KMS-11 (cell line): Measurements from ENCODE around the gene BEND4.
A peak's percentile ranks its signal among the peaks of the same experiment; 100 is the strongest.

Source experiments
- H2AFZ ChIP-seq: fragments of 200-600 bp; sonication (generic); 2 replicates; pipeline ENCODE4 v1.6.1; 2016; ENCODE audit warnings: antibody characterized with exemption, mixed run types, low read depth
- H3K27ac ChIP-seq: fragments of 200-600 bp; sonication (generic); 2 replicates; pipeline ENCODE4 v1.6.1; 2016; ENCODE audit warnings: mild to moderate bottlenecking, mixed run types
- H3K27me3 ChIP-seq: fragments of 200-600 bp; sonication (generic); 2 replicates; pipeline ENCODE4 v1.6.1; 2017; ENCODE audit warnings: mild to moderate bottlenecking, low read depth, mixed run types, moderate library complexity; ENCODE audit not compliant: insufficient read depth
- H3K36me3 ChIP-seq: fragments of 200-600 bp; sonication (generic); 2 replicates; pipeline ENCODE4 v1.6.1; 2017; ENCODE audit warnings: mild to moderate bottlenecking, mixed run types; ENCODE audit not compliant: insufficient read depth
- H3K4me1 ChIP-seq: fragments of 200-600 bp; sonication (generic); 2 replicates; pipeline ENCODE4 v1.6.1; 2016; ENCODE audit warnings: mild to moderate bottlenecking, low read depth, mixed run types; ENCODE audit not compliant: poor library complexity, severe bottlenecking
- H3K4me2 ChIP-seq: fragments of 200-600 bp; sonication (generic); 2 replicates; pipeline ENCODE4 v1.7.0; 2016; ENCODE audit warnings: mild to moderate bottlenecking, mixed run types
- H3K4me3 ChIP-seq: fragments of 200-600 bp; sonication (generic); IDR thresholded peaks from 2 replicates; pipeline ENCODE4 v1.6.1; 2017; ENCODE audit warnings: low read depth, low read length, mixed read lengths; ENCODE audit not compliant: insufficient read depth
- H3K79me2 ChIP-seq: fragments of 200-600 bp; sonication (generic); 2 replicates; pipeline ENCODE4 v1.6.1; 2016; ENCODE audit warnings: low read depth, mixed run types; ENCODE audit not compliant: insufficient read depth
- H3K9ac ChIP-seq: fragments of 200-600 bp; sonication (generic); 2 replicates; pipeline ENCODE4 v1.6.1; 2016; ENCODE audit warnings: mild to moderate bottlenecking, mixed run types
- H4K20me1 ChIP-seq: fragments of 200-600 bp; sonication (generic); 2 replicates; pipeline ENCODE4 v1.6.1; 2016; ENCODE audit warnings: mild to moderate bottlenecking, mixed run types; ENCODE audit not compliant: insufficient read depth
- CTCF ChIP-seq: fragments of 200-600 bp; sonication (generic); conservative IDR thresholded peaks from 2 replicates; pipeline ENCODE4 v1.6.1; 2017; ENCODE audit warnings: low read depth, mild to moderate bottlenecking, antibody characterized with exemption, low read length, moderate library complexity, mixed read lengths

Gene BEND4

GRCh38 chr4:42152507-42153504 lies at the start of gene BEND4:
Gene BEND4 (minus strand): TSS chr4:42152655. CDS start chr4:42152143, 512 bp downstream.
- H3K36me3 ChIP-seq, result no peaks in the 10 kb centered on the region
- peak within 1 kb of the TSS; percentile 36; the same call in 1 of the 2 replicates for H3K4me2 ChIP-seq
- H3K27me3 ChIP-seq, result no peaks in the 10 kb centered on the region
- H4K20me1 ChIP-seq, result no peaks in the 10 kb centered on the region
- H2AFZ ChIP-seq, result peak within 1 kb of the TSS; percentile 75
- H3K4me1 ChIP-seq, result no peaks in the 10 kb centered on the region
- H3K9ac ChIP-seq, result peak within 1 kb of the TSS; percentile 42
- H3K79me2 ChIP-seq, result no peaks in the 10 kb centered on the region
- H3K4me3 ChIP-seq, result peak within 1 kb of the TSS; percentile 8
- no peak for TF ChIP-seq CTCF
- no peak within 1 kb of the TSS for H3K27ac ChIP-seq

GRCh38 chr4:42197341-42197740 lies 44.9 kb upstream of the BEND4 start:
- Histone ChIP-seq H3K9ac (no peak overlapping the region), H3K36me3 (no peaks in the 10 kb centered on the region), H3K27ac (no peak overlapping the region), H3K27me3 (no peaks in the 10 kb centered on the region), H3K4me2 (no peak overlapping the region), H3K4me1 (no peaks in the 10 kb centered on the region), H3K79me2 (no peaks in the 10 kb centered on the region), H2AFZ (no peak overlapping the region), H3K4me3 (no peak overlapping the region), H4K20me1 (no peaks in the 10 kb centered on the region)
- TF ChIP-seq CTCF, result no peak

GRCh38 chr4:42172921-42173320 lies 20.5 kb upstream of the BEND4 start:
- Histone ChIP-seq H3K79me2 (no peaks in the 10 kb centered on the region), H3K4me2 (no peak overlapping the region), H3K4me3 (no peak overlapping the region), H3K4me1 (peaks cover 11% of the 10 kb centered on the region), H3K27me3 (no peaks in the 10 kb centered on the region), H2AFZ (no peak overlapping the region), H4K20me1 (no peaks in the 10 kb centered on the region), H3K9ac (no peak overlapping the region), H3K27ac (no peak overlapping the region), H3K36me3 (no peaks in the 10 kb centered on the region)
- no peak for TF ChIP-seq CTCF

- Histone ChIP-seq H3K4me2 (no peak overlapping the region), H3K4me3 (no peak overlapping the region), H2AFZ (no peak overlapping the region), H3K9ac (no peak overlapping the region), H3K36me3 (no peaks in the 10 kb centered on the region), H3K79me2 (no peaks in the 10 kb centered on the region), H3K27ac (no peak overlapping the region), H4K20me1 (no peaks in the 10 kb centered on the region), H3K27me3 (no peaks in the 10 kb centered on the region), H3K4me1 (peaks cover 17% of the 10 kb centered on the region)
- TF ChIP-seq CTCF, result no peak
Measured at GRCh38 chr4:42172128-42172790, 19.8 kb upstream of the BEND4 start.
